Stimulated activated CD4-positive, alpha-beta T cell treated with anti-CD3 and anti-CD28 coated beads, Interleukin-4, amount 100 ng/mL, for 24 hours (primary cell): ENCODE data around the gene GAD1.

ENCODE experiments used
- DNase-seq: peaks from one replicate; pipeline ENCODE4 v3.0.0-alpha.2; 2020

Gene GAD1

DNA sequence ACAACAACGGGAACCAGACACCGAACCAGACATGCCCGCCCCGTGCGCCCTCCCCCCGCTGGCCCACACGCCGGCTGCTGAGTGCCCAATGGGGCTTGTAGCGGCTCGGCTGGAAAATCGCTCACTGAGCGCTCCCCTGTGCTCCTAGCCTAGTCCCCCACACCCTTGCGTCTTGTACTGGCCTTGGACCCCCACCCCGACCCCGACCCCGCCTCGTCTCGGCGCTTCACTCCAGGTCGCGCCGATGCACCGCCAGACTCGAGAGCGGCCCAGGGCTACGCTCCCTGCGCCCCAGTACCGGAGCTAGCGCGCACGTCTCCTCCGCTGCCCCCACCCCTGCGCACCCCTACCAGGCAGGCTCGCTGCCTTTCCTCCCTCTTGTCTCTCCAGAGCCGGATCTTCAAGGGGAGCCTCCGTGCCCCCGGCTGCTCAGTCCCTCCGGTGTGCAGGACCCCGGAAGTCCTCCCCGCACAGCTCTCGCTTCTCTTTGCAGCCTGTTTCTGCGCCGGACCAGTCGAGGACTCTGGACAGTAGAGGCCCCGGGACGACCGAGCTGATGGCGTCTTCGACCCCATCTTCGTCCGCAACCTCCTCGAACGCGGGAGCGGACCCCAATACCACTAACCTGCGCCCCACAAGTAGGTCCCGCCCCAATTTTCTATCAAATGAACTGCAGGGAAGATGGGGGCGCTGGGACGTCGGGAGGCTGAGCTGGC is 1.5 kb downstream of the GAD1 start:
- DNase-seq: no peak

DNA sequence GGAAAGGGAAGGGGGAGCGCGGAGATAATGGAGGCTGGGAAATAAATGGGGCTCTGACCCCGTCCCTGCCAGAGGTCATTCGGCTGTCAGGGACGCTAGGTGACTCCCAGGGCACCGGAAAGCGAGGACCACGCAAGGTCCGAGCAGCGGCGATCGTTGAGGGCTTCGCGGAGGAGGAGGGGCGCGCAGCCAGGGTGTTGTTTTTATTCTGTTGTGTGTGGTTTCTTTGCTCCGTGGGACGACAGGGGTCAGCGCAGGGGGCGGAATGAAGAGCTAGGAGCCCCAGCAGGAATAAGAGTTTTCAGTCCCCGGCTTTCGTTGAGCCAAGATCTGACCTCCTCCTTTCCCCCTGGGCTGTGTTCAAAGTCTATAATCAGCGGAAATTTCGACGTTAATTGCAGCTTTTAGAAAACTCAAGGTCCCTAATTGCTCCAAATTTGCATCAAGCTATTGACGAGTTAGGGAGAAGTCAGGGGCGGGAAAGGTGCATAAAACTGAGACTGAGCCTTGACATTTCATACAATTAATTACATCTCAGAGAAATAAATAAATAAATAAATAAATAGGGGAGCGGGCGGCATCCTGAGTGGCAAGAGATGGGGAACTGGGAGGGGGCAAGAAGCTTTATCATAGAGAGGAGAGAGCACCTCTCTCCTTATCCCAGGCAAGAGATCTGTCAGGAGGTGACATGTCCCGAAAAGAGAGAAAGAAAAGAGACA is 2.2 kb downstream of the GAD1 start:
- DNase-seq: no peak

DNA sequence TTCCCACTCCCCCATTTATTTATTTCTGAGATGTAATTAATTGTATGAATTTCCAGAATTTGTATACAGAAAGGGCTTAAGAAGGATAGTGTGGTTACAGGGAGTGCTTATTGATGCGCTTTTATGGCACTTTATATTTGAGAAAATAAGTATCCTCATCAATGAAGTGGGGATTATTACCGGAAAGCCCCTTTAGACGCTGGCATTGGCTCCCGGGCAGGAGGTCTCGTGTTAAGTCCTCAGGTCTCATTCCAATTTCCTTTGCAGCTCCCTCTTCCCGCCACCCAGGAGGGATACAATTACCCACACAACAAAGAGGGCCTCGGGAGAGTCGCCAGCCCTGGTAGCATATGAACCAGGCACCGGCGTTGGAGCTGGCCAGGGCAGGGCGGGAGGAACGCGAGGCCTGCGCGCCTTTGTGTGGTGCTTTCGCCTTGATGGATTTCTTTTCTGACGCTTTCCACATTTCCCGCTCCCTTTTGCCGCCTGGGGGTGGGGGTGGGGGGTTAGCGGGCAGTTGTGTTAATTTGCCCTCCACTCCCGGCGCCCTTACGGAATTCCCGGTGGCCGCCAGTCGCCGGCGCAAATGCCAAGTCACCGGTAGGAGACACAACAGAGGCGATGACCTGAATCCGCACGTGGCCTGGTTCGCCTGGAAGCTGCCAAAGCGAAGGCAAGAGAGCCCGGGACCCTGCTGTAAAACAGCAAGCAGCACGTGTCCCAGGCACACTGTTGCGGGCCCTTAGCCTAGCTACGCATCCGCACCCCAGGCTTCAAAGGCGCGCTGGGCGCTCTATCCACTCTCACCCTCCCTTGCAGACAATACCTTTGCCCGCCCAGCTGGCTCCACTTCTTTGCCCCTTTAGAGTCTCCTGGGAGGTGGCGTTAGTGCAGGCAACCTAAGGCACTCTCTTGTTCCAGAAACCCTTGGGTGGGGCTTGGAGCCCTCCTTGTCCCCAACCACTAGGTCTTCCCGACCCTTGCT is 3.3 kb downstream of the GAD1 start:
- no peak for DNase-seq

DNA sequence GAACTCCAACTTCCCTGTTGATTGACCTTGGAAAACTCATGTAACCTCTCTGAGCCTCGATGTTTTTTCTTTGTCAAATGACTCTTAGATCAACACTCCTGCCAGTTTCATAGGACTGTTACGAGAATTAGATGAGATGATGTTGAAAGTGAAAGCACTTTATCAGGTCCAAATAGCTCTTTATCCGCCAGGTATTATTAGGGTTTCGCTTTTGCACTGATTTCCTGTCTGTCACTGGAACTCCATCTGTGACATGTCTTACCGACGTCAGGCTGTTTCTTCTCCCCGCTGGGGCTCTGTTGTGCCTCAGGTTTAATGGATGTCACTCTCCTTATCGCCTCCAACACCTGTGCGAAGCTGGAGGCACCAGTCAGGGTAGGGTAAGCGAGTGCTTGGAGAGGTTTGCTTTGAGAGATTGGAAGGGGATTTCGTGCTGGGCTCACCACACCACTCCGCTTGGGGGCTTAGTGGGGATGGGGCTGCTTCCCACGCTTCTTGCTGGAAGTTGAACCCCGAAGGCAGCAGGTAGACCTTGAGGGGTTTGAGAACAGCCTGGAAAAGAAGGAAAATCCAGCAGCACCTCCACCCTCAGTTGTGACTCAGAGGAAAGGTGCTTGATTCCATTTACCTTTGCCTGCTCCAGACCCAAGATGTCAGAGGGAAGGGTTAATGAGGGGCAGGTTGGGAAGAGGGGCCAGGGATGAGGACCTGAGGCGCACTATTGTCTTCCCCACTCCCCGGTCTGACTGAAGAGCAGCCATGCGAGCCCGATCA is 4.3 kb downstream of the GAD1 start:
- DNase-seq: no peak

DNA sequence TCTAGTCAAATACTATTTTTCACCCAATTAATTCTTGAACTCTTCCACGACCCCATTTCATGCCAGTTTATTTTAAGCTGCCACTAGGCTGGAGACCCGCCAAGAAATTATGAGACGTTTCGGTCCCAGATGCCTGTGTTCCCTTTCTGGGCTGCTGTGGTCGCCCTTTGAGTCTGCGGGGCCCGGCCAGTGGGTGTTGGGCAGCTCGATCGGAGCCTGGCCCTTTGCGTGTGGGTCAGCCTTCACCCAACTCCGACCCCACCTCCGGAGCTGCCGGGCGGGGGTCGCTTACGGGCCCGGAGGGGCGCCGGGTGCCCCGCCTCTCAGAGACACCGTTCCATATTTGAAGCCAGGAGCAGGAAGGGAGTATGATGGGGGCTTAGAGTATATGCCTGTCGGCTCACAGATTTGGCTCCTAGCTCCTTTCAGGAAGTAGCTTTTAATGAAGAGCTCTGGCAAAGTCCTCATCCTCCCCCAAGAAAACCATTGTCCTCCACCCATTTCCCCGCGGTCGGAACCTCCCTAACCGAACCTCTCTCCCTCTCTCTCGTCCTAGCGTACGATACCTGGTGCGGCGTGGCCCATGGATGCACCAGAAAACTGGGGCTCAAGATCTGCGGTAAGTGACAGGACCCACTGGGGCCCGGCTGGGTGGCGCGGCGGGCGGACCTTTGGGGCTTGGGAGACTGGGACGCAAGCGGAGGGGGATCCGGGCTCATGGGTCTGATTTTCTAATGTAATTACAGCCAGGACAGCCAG is 5.0 kb downstream of the GAD1 start:
- no peak for DNase-seq

DNA sequence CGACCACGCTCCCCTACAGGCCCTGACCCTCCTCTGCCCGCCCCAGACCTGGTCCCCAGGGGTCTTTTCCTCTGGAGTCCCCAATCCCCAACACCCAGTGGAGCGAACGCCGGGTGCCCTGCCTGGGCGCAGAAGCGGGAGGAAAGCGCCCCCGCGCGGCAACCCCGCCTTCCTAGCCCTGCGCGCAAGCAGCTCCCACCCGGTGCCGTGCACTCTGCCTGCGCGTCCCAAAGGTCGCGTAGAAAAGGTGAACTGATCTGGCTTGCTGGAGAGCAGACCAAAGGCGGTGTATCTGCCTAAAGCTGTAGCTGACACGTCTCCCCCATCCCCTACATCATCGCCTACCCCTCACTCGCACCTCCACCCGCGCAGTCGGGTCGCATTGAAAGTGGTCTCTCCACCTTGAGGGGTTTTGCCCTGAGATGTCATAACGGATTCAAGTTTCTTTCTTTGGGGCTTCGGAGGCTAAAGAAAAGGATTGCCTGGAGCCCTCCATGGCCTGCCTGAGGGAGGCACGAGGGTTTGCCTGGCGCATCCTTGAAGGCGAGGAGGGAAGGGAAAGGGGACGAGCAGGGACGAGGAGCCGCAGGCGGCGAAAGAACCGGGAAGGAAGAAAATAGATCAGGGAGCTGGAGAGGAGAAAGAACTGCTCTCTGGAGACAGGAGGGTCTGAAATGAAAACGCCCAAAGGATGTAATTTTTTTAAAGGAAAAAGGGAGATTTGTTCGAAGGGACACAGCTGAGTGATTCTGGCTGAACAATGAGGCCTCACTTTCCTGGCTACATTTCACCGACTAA is 5.8 kb downstream of the GAD1 start:
- no peak for DNase-seq

DNA sequence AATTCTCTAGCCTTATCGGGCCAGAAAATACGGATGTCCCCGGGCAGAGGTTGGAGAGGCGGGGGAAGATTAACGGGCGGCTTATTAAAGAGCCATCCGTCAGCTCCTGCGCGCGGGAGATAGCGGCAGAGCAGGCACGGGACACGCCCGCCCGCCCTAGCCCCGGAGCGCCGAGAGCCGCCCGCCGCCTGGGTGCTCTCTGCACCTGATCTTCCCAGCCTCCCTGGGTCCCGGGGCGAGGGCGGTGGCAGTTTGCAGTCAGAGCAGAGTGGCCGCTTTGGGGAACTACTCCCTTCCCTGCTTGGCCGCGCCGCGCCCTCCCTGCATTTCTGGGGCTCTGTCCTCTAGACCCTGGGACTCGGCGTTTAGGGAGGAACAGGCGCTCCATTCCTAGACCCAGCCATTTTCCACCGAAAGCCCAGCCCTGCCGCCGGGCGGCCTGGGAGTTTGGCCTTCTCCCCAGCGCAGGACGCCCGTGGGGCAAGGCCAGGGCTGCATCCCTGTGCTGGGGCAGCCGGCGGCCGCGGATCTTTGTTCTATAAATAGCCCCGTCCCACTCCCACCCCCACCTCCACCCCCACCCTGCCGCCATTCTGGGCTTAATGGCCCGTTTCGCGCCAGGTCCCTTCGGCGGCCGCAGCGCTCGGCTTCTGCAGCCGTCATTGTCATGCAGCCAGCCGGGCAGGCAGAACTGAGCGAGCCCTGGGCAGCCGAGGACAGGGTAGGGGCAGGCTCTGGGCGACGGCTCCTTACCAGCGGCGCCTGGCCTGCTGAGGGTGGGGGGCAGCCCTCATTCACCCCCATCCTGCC is 6.6 kb downstream of the GAD1 start:
- no peak for DNase-seq

DNA sequence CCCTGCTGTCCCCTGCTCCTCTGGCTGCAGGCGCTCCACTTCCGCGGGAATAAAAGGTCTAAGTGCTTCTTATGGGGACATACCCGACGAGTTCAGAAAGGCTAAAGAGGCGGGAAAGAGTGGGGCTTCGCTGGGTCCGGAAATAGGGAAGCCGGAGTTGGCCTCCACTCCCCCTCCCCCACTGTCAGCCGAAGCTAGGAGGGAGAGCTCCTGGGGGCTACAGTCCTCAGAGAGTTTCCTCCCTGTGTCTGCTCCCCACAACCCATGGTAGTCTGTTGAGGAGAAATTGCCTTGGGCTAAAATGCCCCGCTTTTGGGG is 7.2 kb downstream of the GAD1 start:
- no peak for DNase-seq

DNA sequence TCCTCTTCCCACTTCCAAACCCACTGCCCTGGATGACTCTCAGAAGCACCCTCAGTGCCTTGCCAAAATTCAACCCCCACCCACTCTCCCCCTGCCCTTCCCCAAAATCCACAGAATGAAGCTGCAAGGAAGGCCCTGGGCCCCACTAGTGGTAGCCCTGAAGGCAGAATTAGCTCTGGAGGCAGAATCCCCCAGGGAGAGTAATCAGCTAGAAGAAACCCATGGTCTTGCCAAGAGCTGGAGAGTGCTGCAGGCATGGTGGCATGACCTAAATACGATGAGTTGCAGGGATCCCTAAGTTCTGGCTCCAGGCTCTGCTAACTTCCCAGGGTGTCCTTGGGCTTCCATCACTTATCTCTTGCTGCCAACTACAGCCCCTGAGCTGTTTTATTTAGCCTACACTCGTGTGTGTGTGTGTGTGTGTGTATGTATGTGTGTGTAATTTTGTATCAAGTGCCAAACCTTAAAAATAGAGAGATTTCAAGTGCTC is 7.9 kb downstream of the GAD1 start:
- DNase-seq: no peak

DNA sequence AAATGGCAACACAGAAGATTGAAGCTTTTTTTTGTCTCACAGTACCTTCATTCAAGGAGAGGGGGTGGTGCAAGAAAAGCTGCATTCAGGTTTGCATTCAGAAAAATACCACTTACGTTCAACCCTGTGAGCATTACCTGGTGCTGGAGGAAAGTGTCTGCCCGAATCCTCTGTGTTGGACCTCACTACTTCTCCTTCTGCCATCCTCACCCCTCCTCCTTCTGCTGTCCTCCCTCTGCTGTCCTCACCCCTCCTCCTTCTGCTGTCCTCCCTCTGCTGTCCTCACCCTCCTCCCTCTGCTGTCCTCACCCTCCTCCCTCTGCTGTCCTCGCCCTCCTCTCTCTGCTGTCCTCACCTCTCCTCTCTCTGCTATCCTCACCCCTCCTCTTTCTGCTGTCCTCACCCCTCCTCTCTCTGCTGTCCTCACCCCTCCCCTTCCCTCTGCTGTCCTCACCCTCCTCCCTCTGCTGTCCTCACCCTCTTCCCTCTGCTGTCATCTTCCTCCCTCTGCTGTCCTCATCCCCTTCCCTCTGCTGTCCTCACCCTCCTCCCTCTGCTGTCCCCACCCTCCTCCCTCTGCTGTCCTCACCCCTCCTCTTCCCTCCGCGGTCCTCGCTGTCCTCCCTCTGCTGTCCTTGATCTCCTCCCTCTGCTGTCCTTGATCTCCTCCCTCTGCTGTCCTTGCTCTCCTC is 11.3 kb downstream of the GAD1 start:
- no peak for DNase-seq

DNA sequence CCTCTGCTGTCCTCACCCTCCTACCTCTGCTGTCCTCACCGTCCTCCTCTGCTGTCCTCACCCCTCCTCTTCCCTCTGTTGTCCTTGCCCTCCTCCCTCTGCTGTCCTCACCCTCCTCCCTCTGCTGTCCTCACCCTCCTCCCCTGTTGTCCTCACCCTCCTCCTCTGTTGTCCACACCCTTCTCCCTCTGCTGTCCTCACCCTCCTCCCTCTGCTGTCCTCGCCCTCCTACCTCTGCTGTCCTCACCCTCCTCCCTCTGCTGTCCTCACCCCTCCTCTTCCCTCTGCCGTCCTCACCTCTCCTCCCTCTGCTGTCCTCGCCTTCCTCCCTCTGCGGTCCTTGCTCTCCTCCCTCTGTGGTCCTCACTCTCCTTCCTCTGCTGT is 11.8 kb downstream of the GAD1 start:
- no peak for DNase-seq

DNA sequence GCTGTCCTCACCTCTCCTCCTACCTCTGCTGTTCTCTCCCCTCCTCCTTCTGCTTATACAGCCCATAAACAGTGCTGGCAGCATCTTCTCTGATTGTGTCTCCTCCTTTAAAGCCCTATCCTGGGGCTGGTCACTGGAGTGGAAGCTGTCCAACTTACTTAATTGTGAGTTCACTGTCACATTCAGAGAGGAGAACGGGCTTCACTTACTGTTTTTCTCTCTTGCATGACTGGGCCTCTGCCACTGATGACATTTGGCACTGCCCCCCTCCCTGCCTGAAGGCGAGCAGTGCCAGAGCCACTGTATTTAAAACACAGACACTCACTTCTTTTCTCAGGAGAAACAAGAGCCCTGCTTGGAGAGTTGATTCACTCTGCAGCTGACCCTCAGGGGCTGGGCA is 12.3 kb downstream of the GAD1 start:
- no peak for DNase-seq

DNA sequence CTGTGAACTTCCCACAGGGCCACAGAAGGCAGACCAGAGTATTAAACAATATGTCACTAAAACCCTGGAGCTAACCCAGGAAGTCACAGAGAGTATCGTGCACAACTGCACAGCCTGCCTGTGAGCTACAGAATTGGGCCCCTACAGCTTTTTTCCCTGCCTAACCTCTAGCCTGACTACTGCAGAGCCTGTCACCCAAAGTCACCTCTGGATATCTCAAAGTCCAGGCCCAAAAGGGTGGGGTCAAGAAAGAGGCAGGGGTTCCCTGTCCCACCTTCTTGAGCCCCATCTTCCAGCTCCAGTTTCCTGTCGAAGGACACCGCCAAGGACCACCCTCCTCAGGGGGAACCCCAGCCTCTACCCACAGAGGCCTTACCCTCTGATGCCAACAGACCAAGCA is 13.5 kb downstream of the GAD1 start:
- no peak for DNase-seq

DNA sequence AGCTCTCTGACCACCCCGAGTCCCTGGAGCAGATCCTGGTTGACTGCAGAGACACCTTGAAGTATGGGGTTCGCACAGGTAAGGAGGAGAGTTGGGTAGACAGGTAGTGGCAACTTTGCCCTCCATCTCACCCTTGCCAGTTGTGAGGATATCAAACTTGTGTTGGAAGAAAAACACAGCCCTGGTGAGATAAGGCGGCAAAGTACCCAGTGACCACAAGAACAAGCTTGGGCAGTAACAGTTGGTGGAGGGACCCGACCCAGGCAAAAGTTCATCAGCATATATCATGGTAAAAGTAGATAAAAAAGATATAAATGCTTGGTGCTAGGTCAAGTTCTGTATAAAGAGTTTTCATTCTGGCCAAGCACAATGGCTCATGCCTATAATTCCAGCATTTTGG is 14.4 kb downstream of the GAD1 start:
- no peak for DNase-seq

DNA sequence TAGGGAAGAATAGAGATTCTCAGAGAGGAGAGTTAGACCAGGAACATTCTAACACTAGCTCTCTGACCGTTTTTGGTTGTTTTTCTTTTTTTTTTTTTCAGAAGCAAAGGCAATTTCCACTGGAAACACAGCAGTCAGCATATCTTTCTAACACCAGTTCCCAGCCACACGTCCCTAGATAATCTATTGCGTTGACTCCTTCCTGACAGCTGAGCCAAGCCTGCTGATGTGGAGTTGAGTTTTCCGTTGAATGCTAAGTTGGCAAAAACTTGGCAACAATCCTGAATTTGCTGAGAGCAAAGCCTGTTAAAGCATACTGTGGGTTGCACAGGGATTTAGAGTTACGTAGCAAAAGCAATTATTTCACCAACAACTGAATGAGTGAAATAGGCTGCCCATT is 19.3 kb downstream of the GAD1 start:
- DNase-seq: no peak

DNA sequence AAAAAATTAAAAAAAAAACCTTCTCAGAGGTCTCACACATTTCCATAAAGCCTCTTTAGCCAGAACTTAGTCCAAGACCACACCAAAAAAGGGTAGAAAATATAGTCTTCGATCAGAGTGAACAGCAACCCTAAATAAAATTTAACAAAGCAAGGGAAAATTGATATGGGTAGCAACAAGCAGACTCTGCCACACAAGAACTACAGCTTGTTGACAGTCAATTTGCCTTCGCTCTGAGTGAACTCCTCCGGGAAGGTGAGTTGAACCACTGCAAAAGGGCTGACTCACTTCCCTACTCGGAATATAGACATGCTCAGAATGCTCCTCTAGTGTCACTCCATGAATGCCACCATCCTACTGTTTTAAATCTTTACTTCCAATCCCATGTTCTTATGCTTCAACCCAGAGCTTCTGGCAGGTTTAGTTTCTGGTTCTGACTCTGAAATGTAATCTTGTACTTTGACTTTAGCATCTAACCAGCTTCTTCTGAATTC is 24.1 kb downstream of the GAD1 start:
- DNase-seq: no peak

DNA sequence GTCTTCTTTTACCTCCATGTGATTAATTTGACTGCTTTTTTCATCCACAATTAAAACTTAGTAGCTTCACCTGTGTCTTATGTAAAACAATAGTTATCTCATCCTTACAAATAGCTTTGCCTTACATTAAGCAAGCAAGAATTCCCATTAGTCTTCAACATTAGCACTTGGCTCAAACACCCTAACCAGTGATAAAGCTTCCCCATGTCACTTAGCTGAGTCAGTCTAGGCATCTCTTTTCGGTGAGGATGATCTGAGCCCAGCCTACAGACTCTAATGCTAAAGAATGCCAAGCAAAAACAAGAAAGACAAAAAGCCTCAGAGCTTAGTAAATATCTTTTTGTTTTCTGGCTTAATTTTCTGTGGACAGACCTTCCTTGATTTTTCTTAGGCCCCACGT is 26.1 kb downstream of the GAD1 start:
- DNase-seq: no peak

DNA sequence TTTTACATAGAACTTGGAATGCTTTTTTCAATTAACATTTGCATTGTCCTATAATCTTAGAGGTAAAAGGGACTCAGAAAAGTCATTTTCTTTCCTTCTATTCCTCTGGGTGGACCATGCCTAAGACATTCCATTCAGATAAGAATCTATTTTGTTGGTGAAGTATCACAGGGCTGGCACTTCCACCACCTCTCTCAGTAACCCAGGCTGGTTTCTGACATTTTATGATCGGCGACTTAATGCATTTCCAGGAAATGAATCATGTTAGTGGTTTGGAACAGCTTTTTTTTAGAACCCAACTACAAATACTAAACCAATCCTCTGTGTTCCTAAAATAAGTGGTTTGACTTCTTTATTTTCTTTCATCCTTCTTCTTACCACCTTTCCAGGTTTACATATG is 27.0 kb downstream of the GAD1 start:
- no peak for DNase-seq

DNA sequence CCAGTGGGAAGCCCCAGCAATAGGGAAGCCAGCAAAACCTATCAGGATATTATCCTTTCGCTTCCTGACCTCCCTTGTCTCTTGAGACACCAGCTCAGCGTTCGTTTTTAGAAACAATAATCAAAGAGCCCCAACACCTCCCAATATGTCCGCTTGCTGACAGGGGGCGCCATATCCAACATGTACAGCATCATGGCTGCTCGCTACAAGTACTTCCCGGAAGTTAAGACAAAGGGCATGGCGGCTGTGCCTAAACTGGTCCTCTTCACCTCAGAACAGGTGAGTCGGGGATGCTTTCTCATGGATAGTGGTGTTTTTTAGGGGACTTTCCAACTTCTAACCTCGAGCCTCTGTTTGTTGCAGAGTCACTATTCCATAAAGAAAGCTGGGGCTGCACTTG is 28.7 kb downstream of the GAD1 start:
- no peak for DNase-seq

DNA sequence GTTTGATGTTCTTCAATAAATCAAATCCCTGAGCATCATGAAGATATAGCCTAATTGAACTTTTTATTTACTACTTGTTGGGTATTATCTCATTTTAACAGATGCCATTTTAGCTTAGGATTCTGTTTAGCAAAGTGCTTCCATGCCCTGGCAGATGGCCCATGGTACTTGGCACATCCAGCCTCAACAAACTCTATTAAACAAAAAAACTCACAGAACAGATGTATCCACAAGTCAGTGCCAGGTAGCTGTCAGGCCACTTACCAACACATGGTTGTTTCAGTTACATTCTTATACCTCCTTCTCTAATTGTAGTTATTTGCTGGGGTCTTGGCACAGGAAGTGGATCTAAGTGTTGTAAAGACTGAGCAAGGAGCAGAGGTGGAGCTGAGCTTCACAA is 29.6 kb downstream of the GAD1 start:
- DNase-seq: no peak
